BJ (cell line): ENCODE measurements around the gene TRRAP. TPM values are rescaled to one million over a fixed set of nuclear protein-coding genes. Genes with fewer than 3 reads are reported as not detected.

ENCODE experiments used
- CTCF ChIA-PET: fragments of 350-600 bp; formaldehyde crosslinking; extraction: SDS; loops from one replicate; lab custom pipeline; 2021; ENCODE audit warnings: antibody characterized with exemption, inconsistent platforms; lab: Yijun Ruan, JAX
- POLR2A ChIA-PET: fragments of 300-600 bp; sonication (Branson Sonifier 250); formaldehyde crosslinking; extraction: SDS; loops from one replicate; lab custom pipeline; 2021; ENCODE audit warnings: antibody characterized with exemption; lab: Charles Lee
- DNase-seq: peaks from one replicate; pipeline ENCODE4 v3.0.0-alpha.2; 2011; ENCODE audit warnings: low read depth
- H3K27me3 ChIP-seq: 2 replicates; pipeline ENCODE4 v1.6.0; 2011; ENCODE audit warnings: low read length; ENCODE audit not compliant: control insufficient read depth, insufficient read depth
- H3K36me3 ChIP-seq: 2 replicates; pipeline ENCODE4 v1.5.1; 2011; ENCODE audit warnings: low read length; ENCODE audit not compliant: control insufficient read depth, insufficient read depth
- H3K4me3 ChIP-seq: 2 replicates; pipeline ENCODE4 v1.5.1; 2011; ENCODE audit warnings: low read depth, mild to moderate bottlenecking, control low read depth, low read length
- CTCF ChIP-seq: IDR thresholded peaks from 2 replicates; pipeline ENCODE4 v1.5.1; 2011; ENCODE audit warnings: low read depth, mild to moderate bottlenecking, control low read depth, inconsistent platforms, low read length, moderate library complexity; ENCODE audit not compliant: insufficient read depth
- polyA plus RNA-seq: library from polyadenylated mRNA; depleted of rRNA; stranded (reverse); fragments of >200 nt; gene quantifications from 2 replicates; pipeline ENCODE4 v1.2.3, GENCODE V29; 2011

TRRAP gene
- polyA plus RNA-seq, 1 experiment = 17.2 TPM

GRCh38 chr7:99000904-99001465 is 122.7 kb downstream of the TRRAP start:
- CTCF ChIA-PET = interaction anchor here (1.2 to 2.0 kb wide), 2 partner anchors 14 to 313 kb away, joined by 4 read pairs; no protein-coding TSS in a partner anchor
- TF ChIP-seq CTCF = no peak
- Histone ChIP-seq H3K27me3 (no peaks in the 10 kb centered on the region), H3K36me3 (peaks cover 21% of the 10 kb centered on the region), H3K4me3 (no peak overlapping the region)
- POLR2A ChIA-PET = interaction anchor here (0.5 kb wide), 1 partner anchor 8 kb away, joined by 8 read pairs; no protein-coding TSS in a partner anchor
- peak; percentile 35 for DNase-seq

GRCh38 chr7:99001482-99002147 is 123.3 kb downstream of the TRRAP start:
- CTCF ChIA-PET = interaction anchor here (1.2 to 2.0 kb wide), 2 partner anchors 13 to 312 kb away, joined by 4 read pairs; no protein-coding TSS in a partner anchor
- no peak for DNase-seq
- POLR2A ChIA-PET = interaction anchor here (0.6 kb wide), 1 partner anchor 141 kb away, joined by 5 read pairs; no protein-coding TSS in a partner anchor
- Histone ChIP-seq H3K4me3 (no peak overlapping the region), H3K27me3 (no peaks in the 10 kb centered on the region), H3K36me3 (peaks cover 20% of the 10 kb centered on the region)
- no peak for TF ChIP-seq CTCF

DNA sequence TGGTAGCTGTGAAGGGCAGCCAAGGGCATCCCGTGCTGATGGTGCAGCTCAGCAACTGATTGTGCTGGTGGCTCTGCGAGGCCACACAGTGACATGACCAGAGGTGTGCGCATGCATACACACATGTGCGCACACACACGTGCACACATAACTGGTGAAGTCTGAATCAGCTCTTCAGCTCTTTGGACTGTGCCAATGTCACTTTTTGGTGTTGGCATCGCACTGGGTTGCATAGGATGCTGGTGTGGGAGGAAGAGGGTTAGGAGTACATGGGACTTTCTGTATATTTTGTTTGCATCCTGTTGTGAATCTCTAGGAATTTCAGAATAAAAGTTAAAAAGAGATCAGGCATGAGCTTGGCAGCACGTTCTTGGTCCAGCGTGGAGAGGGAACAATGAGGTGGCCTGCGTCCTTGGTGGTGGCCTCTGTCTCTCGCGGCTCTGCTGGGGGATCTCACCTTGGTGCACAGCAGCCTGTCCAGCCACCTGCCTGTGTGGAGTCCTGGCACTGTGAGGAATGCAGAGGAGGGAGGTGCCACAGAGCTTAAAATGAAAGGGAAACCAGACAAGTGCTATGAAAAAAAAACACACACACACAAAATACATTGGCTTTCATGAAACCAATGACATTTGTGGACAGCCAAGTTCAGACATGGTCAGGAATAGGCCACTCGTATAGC is 124.0 kb downstream of the TRRAP start:
- CTCF ChIA-PET = interaction anchor here (1.2 kb wide), 1 partner anchor 311 kb away, joined by 4 read pairs; no protein-coding TSS in a partner anchor
- Histone ChIP-seq H3K27me3 (no peaks in the 10 kb centered on the region), H3K4me3 (no peak overlapping the region), H3K36me3 (peaks cover 21% of the 10 kb centered on the region)
- DNase-seq = no peak
- POLR2A ChIA-PET = interaction anchor here (0.6 kb wide), 1 partner anchor 140 kb away, joined by 5 read pairs; no protein-coding TSS in a partner anchor
- no peak for TF ChIP-seq CTCF

- CTCF ChIA-PET = no interaction called here
Measured at GRCh38 chr7:99002827-99003212, 124.5 kb downstream of the TRRAP start.

More at GRCh38 chr7:99002827-99003212, 124.5 kb downstream of the TRRAP start:
- no peak for DNase-seq
- POLR2A ChIA-PET = no interaction called here
- H3K4me3 ChIP-seq = no peak overlapping the region
- no peaks in the 10 kb centered on the region for H3K27me3 ChIP-seq
- TF ChIP-seq CTCF = no peak
- H3K36me3 ChIP-seq = peaks cover 21% of the 10 kb centered on the region
